Measurements from ENCODE around the gene RNF34. TPM values are rescaled to one million over a fixed set of nuclear protein-coding genes. Genes with fewer than 3 reads are reported as not detected.

The RNF34 gene
- total and polyA plus RNA-seq, 7 donors, result 19.8 to 52.4 (median 34.3) TPM

DNA sequence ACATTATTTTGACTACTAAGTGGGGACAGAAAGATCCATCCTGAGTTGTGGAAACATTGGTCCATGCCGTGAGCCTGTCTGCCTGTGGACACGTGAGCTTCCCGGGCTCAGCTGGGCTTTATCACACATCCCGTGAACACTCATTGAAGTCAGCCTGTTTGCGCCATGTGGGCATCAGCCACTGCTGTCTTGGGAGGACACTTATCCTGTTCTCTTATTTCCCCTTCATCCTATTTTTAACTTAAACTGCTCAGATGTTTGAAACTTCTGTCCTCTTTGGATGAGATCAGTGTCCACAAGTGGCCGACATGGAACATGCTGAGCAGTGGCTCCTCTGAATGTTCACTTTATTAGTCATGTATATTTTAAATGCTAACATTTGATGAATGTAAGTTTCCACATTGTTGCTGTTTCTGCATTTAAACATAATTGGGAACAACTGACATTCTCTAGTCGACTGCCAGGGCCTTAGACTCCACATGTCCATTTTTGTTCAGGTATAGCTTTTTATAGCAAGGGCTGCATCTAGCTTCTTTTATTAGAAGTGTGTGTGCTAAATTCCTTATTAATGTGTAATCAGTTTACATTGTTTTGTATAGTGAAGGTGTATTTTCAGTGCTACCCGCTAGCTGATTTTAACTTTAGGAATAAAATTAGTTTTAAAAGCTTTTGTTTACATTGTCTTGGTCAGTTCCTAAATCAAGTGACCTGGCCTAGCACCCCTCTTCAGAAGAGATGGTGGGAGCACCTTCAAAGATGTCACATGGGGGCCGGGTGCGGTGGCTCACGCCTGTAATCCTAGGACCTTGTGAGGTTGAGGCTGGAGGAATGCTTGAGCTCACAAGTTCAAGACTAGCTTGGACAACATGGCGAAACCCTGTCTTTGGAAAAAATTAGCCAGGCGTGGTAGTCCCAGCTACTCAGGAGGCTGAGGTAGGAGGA is 24.0 kb downstream of the RNF34 start:
- Histone ChIP-seq H3K4me3 (no peak overlapping the region), H3K36me3 (peaks cover 0 to 90% (median 29%) of the 10 kb centered on the region in 4 donors), H3K27ac (peak overlapping the region; percentile 48 to 82 (median 74)), H3K9me3 (no peaks in the 10 kb centered on the region), H3K4me1 (peaks cover 0 to 71% (median 41%) of the 10 kb centered on the region in 4 donors), H3K27me3 (no peaks in the 10 kb centered on the region)
- TF ChIP-seq EP300 (IDR thresholded peaks at IDR 0.05), result peak in 3 of 4 donors; percentile 23 to 70 (median 53)
- TF ChIP-seq, protein P1, sequence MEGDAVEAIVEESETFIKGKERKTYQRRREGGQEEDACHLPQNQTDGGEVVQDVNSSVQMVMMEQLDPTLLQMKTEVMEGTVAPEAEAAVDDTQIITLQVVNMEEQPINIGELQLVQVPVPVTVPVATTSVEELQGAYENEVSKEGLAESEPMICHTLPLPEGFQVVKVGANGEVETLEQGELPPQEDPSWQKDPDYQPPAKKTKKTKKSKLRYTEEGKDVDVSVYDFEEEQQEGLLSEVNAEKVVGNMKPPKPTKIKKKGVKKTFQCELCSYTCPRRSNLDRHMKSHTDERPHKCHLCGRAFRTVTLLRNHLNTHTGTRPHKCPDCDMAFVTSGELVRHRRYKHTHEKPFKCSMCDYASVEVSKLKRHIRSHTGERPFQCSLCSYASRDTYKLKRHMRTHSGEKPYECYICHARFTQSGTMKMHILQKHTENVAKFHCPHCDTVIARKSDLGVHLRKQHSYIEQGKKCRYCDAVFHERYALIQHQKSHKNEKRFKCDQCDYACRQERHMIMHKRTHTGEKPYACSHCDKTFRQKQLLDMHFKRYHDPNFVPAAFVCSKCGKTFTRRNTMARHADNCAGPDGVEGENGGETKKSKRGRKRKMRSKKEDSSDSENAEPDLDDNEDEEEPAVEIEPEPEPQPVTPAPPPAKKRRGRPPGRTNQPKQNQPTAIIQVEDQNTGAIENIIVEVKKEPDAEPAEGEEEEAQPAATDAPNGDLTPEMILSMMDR (IDR thresholded peaks at IDR 0.05), result no peak
- peak in 3 of 4 donors; percentile 25 to 79 (median 56) for TF ChIP-seq POLR2AphosphoS5 (IDR thresholded peaks at IDR 0.05)
- WGBS, 2 donors, result 93 to 94% methylated on average over 13 of the region's 13 CpGs
- intact Hi-C loops (cut with DNase I), result no loop called here
- peak; percentile 81 for DNase-seq

DNA sequence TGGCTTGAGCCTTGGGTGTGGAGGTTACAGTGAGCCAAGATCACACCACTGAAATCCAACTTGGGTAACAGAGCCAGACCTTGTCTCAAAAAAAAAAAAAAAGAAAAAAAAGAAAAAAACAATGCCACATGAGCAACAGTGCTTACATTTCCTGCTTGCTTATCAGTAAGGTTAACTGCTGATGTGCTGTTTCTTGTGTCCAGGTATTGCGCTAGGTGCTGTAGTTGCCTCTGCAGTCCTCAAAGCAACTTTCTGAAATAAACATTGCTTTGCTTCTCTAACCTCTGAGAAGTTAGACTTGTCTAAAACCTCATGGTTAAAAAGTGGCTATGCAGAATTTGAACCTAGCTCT is 24.7 kb downstream of the RNF34 start:
- H3K27ac ChIP-seq, result peak overlapping the region; percentile 48 to 82 (median 74)

DNA sequence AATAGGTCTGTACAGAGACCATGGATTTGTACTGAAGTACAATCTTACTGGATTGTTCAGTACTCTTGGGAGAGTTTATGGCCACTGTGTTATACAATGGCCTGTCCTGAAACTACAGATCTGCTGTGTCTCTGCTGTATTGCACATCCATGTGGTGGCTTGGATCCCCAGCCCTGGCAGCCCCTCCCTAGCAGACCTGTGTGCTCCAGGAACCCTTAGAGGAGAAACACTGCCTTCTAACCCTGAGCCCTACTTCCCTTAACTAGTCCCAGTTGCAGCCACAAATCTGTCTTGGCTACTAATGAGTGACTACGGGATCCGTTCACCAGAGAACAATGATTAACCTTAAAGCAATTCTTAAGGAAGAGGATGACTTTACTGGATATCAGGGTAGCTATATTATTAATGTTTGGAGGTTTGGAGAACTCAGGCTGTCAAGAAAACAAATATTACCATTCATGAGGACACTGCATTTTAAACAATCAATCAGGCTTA is 27.7 kb downstream of the RNF34 start:
- Histone ChIP-seq H3K27me3 (no peaks in the 10 kb centered on the region), H3K9me3 (no peaks in the 10 kb centered on the region), H3K27ac (peak overlapping the region in 2 of 4 donors; percentile 76 to 82), H3K4me1 (peaks cover 0 to 72% (median 34%) of the 10 kb centered on the region in 4 donors), H3K36me3 (peaks cover 0 to 90% (median 34%) of the 10 kb centered on the region in 4 donors), H3K4me3 (no peak overlapping the region)
- DNase-seq, result no peak
- intact Hi-C loops (cut with DNase I), result no loop called here
- TF ChIP-seq EP300 (IDR thresholded peaks at IDR 0.05), result no peak
- TF ChIP-seq, protein P1 (IDR thresholded peaks at IDR 0.05), result no peak
- WGBS, 2 donors, result 39 to 77% methylated on average over 2 of the region's 2 CpGs

More for the DNA sequence above, 24.7 kb downstream of the RNF34 start:
- no peak overlapping the region for H3K4me3 ChIP-seq
- WGBS, 2 donors, result 93 to 97% methylated on average over 1 of the region's 1 CpG
- no peak for TF ChIP-seq EP300 (IDR thresholded peaks at IDR 0.05)
- TF ChIP-seq POLR2AphosphoS5 (IDR thresholded peaks at IDR 0.05), result no peak
- peaks cover 0 to 77% (median 41%) of the 10 kb centered on the region in 4 donors for H3K4me1 ChIP-seq
- no peaks in the 10 kb centered on the region for H3K27me3 ChIP-seq
- no peaks in the 10 kb centered on the region for H3K9me3 ChIP-seq
- peaks cover 0 to 89% (median 28%) of the 10 kb centered on the region in 4 donors for H3K36me3 ChIP-seq
- intact Hi-C loops (cut with DNase I), result no loop called here
- no peak for DNase-seq

DNA sequence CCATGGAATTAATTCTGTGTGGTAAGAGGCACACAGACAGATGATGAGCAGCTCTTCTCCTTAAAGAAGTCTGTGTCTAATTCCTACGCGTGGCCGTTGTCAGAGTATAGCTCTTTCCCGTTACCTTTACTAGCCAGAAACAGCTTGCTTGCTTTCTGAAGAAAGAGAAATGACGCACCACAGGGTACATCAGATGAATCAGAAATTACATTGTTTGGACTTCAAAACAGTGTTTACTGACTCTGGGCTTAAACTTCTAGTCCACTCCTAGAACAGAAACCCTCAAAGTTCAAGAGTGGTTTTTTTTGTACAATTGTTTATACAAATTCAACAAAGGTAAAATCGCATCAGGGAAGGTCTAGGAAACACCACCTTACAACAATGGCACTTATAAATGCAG is 29.0 kb downstream of the RNF34 start:
- peaks cover 0 to 92% (median 40%) of the 10 kb centered on the region in 4 donors for H3K36me3 ChIP-seq
- H3K27ac ChIP-seq, result peak overlapping the region in 3 of 4 donors; percentile 28 to 82 (median 76)
- 87 to 92% methylated on average over 6 of the region's 6 CpGs for WGBS, 2 donors
- no peaks in the 10 kb centered on the region for H3K27me3 ChIP-seq
- H3K4me3 ChIP-seq, result no peak overlapping the region
- intact Hi-C loops (cut with DNase I), result no loop called here
- H3K9me3 ChIP-seq, result no peaks in the 10 kb centered on the region
- TF ChIP-seq EP300 (IDR thresholded peaks at IDR 0.05) (no peak), POLR2AphosphoS5 (IDR thresholded peaks at IDR 0.05) (no peak), POLR2A (IDR thresholded peaks at IDR 0.05) (no peak)
- TF ChIP-seq, protein P1 (IDR thresholded peaks at IDR 0.05), result no peak
- DNase-seq, result no peak
- peaks cover 0 to 59% (median 22%) of the 10 kb centered on the region in 4 donors for H3K4me1 ChIP-seq

DNA sequence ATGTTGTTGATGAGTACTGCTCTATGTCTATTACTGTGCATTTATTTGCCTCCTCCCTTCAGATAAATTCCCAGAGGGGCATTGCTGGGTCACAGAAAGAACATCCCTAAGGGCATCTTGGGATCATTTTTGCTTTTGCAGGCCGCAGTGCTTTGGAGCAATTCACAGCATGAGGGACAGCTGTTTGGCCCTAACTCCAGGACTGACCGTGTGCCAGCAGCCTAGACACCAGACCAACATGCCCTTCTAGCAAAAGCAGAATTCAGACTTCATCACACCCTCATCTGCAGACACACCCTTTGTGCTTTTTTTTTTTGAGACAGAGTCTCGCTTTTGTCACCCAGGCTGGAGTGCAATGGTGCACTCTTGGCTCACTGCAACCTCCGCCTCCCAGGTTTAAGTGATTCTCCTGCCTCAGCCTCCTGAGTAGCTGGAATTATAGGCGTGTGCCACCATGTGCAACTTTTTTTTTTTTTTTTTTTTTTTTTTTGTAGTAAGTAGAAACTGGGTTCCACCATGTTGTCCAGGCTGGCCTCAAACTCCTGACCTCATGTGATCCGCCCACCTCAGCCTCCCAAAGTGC is 31.0 kb downstream of the RNF34 start:
- intact Hi-C loops (cut with DNase I), result no loop called here
- no peak overlapping the region for H3K27ac ChIP-seq
- whole genome bisulfite sequencing, 2 donors, result 93% methylated on average over 6 of the region's 6 CpGs
- no peaks in the 10 kb centered on the region for H3K27me3 ChIP-seq
- no peak for DNase-seq
- H3K4me3 ChIP-seq, result no peak overlapping the region
- no peak for TF ChIP-seq EP300 (IDR thresholded peaks at IDR 0.05)
- TF ChIP-seq POLR2AphosphoS5 (IDR thresholded peaks at IDR 0.05), result no peak
- TF ChIP-seq, protein P1 (IDR thresholded peaks at IDR 0.05), result no peak
- no peak for TF ChIP-seq POLR2A (IDR thresholded peaks at IDR 0.05)
- no peaks in the 10 kb centered on the region for H3K9me3 ChIP-seq
- peaks cover 0 to 42% (median 8%) of the 10 kb centered on the region in 4 donors for H3K4me1 ChIP-seq
- peaks cover 0 to 83% (median 38%) of the 10 kb centered on the region in 4 donors for H3K36me3 ChIP-seq
